HS-5 (cell line): ENCODE results near the gene HPDL.
A peak's percentile ranks its signal among the peaks of the same experiment; 100 is the strongest.

ENCODE experiments used
- DNase-seq: peaks from one replicate; pipeline ENCODE4 v3.0.0-alpha.2; 2012; ENCODE audit warnings: low read depth

The HPDL gene

GRCh38 chr1:45322486-45323040 lies 4.1 kb upstream of the HPDL start:
- DNase-seq, result no peak

- no peak for DNase-seq
These were observed 716 bp upstream of the HPDL start for GRCh38 chr1:45325851-45326506.

- DNase-seq, result no peak
These were observed 1.2 kb downstream of the HPDL start for GRCh38 chr1:45327644-45328515.

GRCh38 chr1:45328680-45329079 lies 2.0 kb downstream of the HPDL start:
- no peak for DNase-seq

GRCh38 chr1:45329445-45329844 lies 2.8 kb downstream of the HPDL start:
- DNase-seq, result no peak

GRCh38 chr1:45331436-45332345 lies 5.0 kb downstream of the HPDL start:
- DNase-seq, result no peak

GRCh38 chr1:45332346-45332720 lies 5.6 kb downstream of the HPDL start:
- no peak for DNase-seq

GRCh38 chr1:45334308-45335245 lies 7.9 kb downstream of the HPDL start:
- no peak for DNase-seq

GRCh38 chr1:45335855-45336324 lies 9.2 kb downstream of the HPDL start:
- DNase-seq, result no peak

GRCh38 chr1:45337630-45338325 lies 11.1 kb downstream of the HPDL start:
- DNase-seq, result no peak

GRCh38 chr1:45339789-45340558 lies 13.3 kb downstream of the HPDL start, which contains the start of the genes MUTYH and TOE1:
Gene MUTYH (minus strand): TSS chr1:45340440. CDS start chr1:45334505, 5,935 bp downstream.
Gene TOE1 (plus strand): TSS chr1:45340170. CDS start chr1:45340253, 83 bp downstream.
- peak; percentile 73 for DNase-seq

GRCh38 chr1:45340816-45341466 lies 14.2 kb downstream of the HPDL start:
- DNase-seq, result no peak

- DNase-seq, result no peak
These were observed 17.8 kb downstream of the HPDL start for GRCh38 chr1:45344499-45344898.

- no peak for DNase-seq
These were observed 18.3 kb downstream of the HPDL start for GRCh38 chr1:45345014-45345413.

- DNase-seq, result no peak
These were observed 19.8 kb downstream of the HPDL start for GRCh38 chr1:45346473-45346872.

GRCh38 chr1:45348020-45348419 lies 21.3 kb downstream of the HPDL start:
- no peak for DNase-seq

- DNase-seq, result no peak
These were observed 21.9 kb downstream of the HPDL start for GRCh38 chr1:45348609-45348965.

GRCh38 chr1:45348966-45349677 lies 22.4 kb downstream of the HPDL start:
- no peak for DNase-seq
